G401 (cell line): ENCODE results near the gene BCAR1. TPM values are rescaled to one million over a fixed set of nuclear protein-coding genes. Genes with fewer than 3 reads are reported as not detected.
"Not testable (repeated sequence)": the region's sequence is repeated elsewhere in the genome, so short reads cannot be mapped to it uniquely, and the experiment has no call there.

Source experiments
- DNase-seq: peaks from one replicate; pipeline ENCODE4 v3.0.0-alpha.2; 2015; ENCODE audit warnings: low spot score
- in situ Hi-C: cut with HindIII; loops from 2 replicates; pipeline ENCODE4 v1.10.0; 2016; ENCODE audit warnings: low sequenced_read_pairs, mixed read lengths
- total RNA-seq: library from RNA; depleted of rRNA; stranded (reverse); fragments of >200 nt; shearing (Covaris generic); gene quantifications from 2 replicates; pipeline ENCODE4 v1.2.3, GENCODE V29; 2014

The BCAR1 gene
- total RNA-seq, 1 experiment from 2014 or later = 124 TPM

- DNase-seq = peak; percentile 96
- in situ Hi-C loops = no loop called here
Measured at GRCh38 chr16:75244844-75245758, 6.3 kb downstream of the BCAR1 start.

GRCh38 chr16:75244225-75244809 lies 7.1 kb downstream of the BCAR1 start:
- DNase-seq = no peak
- in situ Hi-C loops = no loop called here

- DNase-seq = no peak
- in situ Hi-C loops = no loop called here
Measured at GRCh38 chr16:75243667-75244224, 7.7 kb downstream of the BCAR1 start.

- in situ Hi-C loops, DNase-seq: not testable (repeated sequence)
Measured at GRCh38 chr16:75242436-75243078, 8.9 kb downstream of the BCAR1 start.

GRCh38 chr16:75241955-75242354 lies 9.5 kb downstream of the BCAR1 start:
- in situ Hi-C loops = no loop called here
- no peak for DNase-seq

- no peak for DNase-seq
- in situ Hi-C loops = no loop called here
Measured at GRCh38 chr16:75241412-75241811, 10.0 kb downstream of the BCAR1 start.

- DNase-seq, in situ Hi-C loops: not testable (repeated sequence)
Measured at GRCh38 chr16:75240633-75241032, 10.8 kb downstream of the BCAR1 start.

GRCh38 chr16:75239542-75240122 lies 11.8 kb downstream of the BCAR1 start:
- in situ Hi-C loops = no loop called here

GRCh38 chr16:75238853-75239541 lies 12.4 kb downstream of the BCAR1 start:
- DNase-seq = peak; percentile 76

More at GRCh38 chr16:75239542-75240122, 11.8 kb downstream of the BCAR1 start:
- no peak for DNase-seq

GRCh38 chr16:75238132-75238852 lies 13.1 kb downstream of the BCAR1 start:
- in situ Hi-C loops = no loop called here
- DNase-seq = peak; percentile 92

More at GRCh38 chr16:75238853-75239541, 12.4 kb downstream of the BCAR1 start:
- in situ Hi-C loops = no loop called here

- in situ Hi-C loops = no loop called here
- DNase-seq = peak; percentile 59
Measured at GRCh38 chr16:75237398-75238131, 13.9 kb downstream of the BCAR1 start.

- no peak for DNase-seq
- in situ Hi-C loops = no loop called here
Measured at GRCh38 chr16:75236736-75237397, 14.6 kb downstream of the BCAR1 start.

- in situ Hi-C loops = no loop called here
- DNase-seq = no peak
Measured at GRCh38 chr16:75236232-75236631, 15.2 kb downstream of the BCAR1 start.

- in situ Hi-C loops = no loop called here
- DNase-seq = no peak
Measured at GRCh38 chr16:75235721-75236193, 15.7 kb downstream of the BCAR1 start.

GRCh38 chr16:75234856-75235696 lies 16.3 kb downstream of the BCAR1 start:
- DNase-seq = no peak
- in situ Hi-C loops = no loop called here

- in situ Hi-C loops = no loop called here
Measured at GRCh38 chr16:75233611-75233938, 17.8 kb downstream of the BCAR1 start.

More at GRCh38 chr16:75233611-75233938, 17.8 kb downstream of the BCAR1 start:
- DNase-seq = no peak
